LHCN-M2 (cell line): Measurements from ENCODE around the gene PLCB4. TPM values are rescaled to one million over a fixed set of nuclear protein-coding genes. Genes with fewer than 3 reads are reported as not detected.
A peak's percentile ranks its signal among the peaks of the same experiment; 100 is the strongest.

Experiments used
- DNase-seq: peaks from one replicate; pipeline ENCODE4 v3.0.0-alpha.2; 2012; ENCODE audit warnings: low read depth
- total RNA-seq: library from RNA; depleted of rRNA; stranded (reverse); fragments of >200 nt; gene quantifications from 2 replicates; pipeline ENCODE4 v1.2.3, GENCODE V29; 2014

PLCB4 gene
- total RNA-seq, 1 experiment from 2014 or later, result 6.4 TPM

DNA sequence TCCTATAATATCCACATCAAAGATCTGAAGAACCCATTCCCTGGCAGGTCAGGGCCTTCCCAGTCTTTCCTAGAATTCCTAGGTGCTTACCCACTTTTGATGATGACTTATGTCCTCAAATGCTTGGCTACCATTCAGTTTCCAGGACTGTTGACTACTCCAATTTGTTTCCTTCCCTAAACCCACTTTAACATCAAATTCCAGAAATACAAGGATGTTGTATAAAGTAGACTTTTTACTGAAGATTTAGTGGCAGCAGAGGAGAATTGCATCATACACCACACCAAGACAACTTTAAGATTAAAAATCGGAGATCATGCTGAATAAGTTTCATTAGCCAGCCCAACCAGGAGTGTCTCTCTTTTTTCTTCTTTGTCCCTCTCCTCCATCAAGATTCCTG, 242.2 kb downstream of the PLCB4 start:
- no peak for DNase-seq

DNA sequence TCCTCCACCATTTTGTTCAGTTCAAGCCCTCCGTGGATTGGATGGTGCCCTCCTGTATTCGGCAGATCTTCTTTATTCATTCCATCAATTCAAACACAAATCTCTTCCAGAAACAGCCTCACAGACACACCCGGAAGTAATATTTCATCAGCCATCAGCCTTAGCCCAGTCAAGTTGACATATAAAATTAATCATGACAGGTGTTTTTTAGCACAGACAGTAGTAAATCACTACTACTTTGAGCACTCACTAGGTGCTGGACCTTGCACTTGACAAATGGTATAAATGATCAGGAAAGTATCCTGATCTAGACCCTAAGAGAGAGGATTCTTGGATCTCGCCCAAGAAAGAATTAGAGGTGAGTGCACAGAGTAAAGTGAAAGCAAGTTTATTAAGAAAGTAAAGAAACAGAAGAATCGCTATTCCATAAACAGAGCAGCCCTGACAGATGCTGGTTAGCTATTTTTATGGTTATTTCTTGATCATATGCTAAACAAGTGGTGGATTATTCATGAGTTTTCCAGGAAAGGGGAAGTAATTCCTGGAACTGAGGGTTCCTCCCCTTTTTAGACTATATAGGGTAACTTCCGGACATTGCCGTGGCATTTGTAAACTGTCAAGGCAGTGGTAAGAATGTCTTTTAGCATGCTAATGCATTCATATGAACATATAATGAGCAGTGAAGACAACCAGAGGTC, 250.9 kb downstream of the PLCB4 start:
- peak; percentile 30 for DNase-seq

DNA sequence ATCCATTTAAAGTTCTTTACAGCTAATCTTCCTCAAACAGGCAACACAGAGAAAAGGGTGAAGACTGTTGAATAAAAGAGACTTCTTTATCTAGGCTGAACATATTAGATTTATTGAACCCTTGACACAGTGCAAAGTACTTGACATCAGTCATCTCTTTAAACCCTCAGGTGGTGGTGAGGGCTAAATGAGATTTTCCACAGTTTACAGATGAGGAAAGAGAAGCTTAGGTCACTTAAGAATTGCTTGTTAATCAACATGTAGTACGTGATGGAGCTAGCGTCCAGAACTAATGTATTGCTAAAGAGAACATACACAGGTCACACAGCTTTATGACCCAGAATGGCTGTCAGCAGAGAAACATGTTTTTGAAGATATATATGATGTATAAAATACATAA, 252.1 kb downstream of the PLCB4 start:
- no peak for DNase-seq

DNA sequence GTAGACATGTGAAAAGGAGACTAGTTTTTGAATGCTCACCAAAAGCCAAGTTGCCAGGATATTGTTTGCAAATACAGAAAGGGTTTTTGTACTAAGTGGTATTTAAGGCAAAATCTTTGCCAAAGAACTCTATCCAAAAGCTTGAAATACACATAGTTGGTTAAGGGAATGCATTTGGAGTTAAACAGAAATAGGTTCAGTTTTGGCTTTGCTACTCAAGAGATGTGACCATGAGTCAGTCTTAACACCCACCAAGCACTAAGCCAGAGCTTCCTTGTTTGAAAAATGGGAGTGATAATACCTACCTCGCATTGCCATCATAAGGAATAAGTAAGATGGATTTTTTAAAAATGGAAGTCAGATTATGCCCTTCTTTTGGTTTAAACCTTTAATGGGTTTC, 253.8 kb downstream of the PLCB4 start:
- DNase-seq, result no peak

DNA sequence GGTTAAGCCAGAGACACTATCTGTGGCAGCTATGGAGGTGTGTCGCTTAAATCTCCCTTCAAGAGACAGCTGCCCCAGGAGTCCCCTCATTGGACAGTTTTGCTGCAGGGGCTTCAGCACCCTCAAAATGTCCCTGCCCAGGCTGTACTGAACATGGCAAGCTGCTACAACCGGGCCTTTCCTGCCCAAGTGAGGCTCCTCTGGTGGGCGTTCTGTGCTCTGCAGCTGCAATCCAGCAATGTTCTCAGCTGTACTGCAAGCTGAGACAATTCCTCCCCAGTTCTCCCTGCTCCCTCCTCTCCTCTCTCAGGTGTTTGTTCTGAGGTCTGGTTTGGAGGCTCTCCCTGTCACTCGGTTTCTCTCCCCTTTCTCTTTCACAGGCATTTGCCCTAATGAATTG, 254.7 kb downstream of the PLCB4 start:
- DNase-seq, result no peak

DNA sequence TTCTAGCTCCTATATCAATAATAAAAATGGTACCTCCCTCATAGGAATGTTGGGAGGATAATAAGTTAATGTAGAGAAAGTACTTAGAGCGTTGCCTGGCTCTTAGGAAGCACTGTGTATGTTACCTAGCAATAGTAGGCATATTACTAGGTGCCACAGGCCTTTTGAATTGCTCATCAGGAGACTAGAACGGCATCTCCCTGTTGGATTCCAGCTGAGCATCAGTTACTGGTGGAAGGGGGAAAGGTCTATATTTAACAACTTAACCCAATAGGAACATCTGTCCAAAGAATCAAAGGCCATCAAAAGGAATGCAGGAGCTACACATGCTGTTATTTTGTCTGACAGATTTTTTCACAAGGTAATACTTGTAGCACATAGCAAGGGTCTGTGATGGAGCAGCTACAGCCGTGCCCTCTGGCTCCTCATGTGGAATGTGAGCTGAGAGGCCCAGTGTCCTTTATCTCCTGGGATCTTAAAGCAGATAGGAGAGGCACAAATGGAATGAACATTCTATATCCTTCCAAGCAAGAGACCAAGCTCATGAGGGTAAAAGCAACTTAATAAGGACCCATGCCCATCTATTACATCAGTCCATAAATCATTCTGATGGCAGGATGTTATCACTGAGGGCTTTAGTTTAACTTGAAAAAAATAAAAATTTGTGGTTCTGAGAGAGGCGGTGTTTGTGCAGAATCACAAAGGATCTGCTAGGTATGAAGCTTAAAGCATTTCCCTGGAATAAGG, 260.6 kb downstream of the PLCB4 start:
- no peak for DNase-seq

DNA sequence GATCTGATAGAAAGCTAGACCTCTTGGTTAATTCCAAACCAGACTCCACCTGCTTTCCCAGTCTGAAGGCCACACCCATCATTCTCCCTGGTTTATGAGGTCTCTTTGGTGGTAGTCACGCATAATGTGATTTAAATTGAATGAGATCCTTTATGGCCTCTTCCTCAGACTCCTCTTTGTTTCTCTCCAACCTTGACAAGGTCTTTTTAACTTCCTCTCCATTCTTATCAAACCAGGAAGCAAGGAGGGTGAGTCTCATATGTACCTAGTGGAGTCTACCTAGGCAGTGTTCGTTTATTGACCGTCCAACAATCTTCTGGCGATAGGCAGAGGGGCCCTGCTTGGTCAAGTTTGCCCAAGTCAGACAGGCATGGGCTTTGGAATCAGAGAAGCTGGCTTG, 261.3 kb downstream of the PLCB4 start:
- DNase-seq, result no peak

DNA sequence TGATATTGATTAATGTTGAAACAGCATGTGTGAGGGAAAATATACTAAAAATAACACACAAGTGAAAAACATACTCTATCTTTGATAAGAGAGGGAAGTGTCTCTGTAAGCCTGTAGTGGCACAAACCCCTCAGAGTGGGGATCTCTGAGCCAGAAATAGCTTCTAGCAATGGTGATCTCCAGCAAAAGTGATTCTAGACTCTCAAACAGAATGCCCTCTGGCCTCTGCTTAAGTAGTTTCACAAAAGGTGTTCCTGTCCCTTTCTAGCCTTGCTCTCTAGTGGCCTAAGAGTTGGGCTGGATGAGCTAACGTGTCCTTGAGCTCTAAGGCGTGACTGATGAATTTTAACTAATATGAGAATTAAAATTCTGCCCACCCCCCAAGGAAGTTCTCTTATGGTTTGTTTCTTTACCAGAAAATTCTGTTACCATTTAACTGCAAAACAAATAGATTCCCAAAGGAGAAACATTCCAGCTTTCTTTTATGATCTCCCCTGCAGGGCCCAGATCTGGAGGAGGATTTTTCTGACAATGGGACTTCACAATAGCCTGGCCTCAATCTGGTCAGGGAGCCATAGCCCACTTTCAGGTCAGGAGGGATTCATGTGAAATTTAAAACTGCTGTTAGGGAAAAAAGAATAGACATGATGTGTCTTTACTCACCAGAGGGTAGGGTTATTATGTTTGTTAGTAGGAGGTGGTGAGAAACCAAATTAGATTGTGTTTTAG, 263.0 kb downstream of the PLCB4 start:
- DNase-seq, result no peak

DNA sequence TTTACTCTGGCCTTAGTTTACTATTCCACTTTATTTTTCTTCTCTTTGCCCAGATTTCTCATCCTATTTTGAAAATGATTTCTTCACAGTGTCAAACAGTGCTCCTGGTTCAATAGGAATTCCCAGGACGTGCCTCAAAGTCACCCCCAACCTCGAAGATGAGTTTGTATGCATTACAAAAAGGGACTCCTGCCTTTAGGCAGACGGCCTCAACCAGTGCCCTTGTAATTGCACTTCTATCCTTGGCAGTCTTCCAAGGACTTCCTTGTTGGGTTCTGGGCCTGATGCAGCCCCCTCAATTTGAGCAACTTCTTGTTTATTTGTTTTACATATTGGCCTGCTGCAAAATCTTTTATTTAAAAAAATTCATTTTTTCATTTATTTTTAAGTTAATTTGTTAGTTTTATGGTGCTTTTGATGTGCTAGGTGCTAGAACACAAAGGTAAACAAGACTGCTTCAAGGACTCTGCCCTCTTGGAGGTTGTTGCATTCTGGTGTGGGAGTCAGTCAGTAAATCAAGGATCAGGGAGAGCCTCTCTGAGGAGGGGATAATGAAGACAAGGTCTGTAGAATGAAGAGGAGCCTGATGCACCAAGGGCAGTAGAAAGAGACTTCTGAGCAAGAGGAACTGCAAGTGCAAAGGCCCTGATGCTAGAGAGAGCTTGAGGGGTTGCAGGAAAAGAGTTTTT, 264.0 kb downstream of the PLCB4 start:
- no peak for DNase-seq

DNA sequence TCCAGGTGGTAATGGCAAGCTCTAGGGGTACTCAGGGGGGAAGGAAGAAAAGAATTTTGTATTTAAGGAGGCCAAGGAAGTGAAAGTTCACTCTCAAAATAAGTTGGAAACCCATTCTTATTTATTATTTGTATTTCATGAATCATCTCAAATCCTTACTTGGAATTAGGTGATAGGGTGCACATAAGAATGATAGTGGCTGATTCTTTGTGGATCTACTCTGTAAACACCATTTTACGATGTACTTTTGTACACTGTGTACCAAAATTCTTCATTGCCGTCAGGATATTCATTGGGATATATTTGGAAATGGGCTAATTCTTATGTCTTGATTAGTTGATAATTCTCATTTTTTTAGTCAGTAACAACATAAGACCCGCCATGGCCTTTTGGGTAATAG, 266.0 kb downstream of the PLCB4 start:
- DNase-seq, result no peak

DNA sequence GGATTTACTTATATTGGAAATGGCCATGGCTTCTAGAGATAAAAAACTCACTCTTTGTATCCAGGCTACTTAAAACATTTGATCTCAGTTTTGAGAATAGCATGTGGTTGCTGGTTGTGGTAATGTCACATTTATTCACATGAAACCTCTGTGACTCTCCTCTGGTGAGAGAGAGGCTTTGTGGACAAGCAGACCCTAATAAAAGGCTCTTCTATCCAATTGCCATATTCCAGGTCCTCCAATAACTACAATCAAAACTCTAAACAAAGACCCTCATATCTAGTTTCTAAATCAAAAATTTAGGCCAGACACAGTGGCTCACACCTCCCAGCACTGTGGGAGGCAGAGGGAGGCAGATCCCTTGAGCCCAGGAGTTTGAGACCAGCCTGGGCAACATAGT, 269.2 kb downstream of the PLCB4 start:
- DNase-seq, result no peak

DNA sequence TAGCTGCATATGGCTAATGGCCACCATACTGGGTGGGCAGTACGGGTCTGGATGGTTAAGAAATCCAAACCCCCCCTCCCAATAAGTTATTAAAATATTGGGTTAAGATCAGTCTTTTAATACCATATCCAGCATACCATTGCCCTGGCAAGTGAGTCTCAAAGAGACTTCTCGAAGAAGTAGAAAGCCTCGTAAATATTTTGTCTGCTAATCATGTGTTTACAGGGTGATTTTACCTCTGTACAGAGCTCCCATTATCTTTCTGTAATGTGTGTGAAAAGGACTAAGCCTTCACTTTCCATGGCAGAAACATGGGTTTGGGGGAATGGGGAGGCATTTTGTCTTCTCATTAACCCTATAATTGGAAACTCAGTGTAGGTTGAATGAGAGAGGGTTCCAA, 270.8 kb downstream of the PLCB4 start:
- no peak for DNase-seq

DNA sequence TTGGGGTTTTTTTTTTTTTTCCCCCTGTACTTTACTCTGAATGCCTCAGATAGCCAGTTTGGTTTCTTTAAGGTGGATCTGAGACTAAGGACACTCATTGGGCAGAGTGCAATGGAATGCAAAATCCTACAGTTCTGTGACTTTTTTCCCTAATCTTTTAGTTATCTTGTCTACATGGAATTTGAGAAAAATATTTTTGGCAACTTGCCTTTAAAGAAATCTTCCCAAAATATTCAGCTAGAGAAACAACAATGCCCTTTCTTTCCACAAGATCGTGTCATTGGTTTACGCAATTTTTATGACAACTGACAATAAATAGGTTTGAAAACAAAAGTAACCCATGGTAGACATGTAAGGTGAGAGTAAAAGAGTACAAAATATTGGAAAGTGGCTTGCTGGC, 273.8 kb downstream of the PLCB4 start:
- DNase-seq, result no peak

DNA sequence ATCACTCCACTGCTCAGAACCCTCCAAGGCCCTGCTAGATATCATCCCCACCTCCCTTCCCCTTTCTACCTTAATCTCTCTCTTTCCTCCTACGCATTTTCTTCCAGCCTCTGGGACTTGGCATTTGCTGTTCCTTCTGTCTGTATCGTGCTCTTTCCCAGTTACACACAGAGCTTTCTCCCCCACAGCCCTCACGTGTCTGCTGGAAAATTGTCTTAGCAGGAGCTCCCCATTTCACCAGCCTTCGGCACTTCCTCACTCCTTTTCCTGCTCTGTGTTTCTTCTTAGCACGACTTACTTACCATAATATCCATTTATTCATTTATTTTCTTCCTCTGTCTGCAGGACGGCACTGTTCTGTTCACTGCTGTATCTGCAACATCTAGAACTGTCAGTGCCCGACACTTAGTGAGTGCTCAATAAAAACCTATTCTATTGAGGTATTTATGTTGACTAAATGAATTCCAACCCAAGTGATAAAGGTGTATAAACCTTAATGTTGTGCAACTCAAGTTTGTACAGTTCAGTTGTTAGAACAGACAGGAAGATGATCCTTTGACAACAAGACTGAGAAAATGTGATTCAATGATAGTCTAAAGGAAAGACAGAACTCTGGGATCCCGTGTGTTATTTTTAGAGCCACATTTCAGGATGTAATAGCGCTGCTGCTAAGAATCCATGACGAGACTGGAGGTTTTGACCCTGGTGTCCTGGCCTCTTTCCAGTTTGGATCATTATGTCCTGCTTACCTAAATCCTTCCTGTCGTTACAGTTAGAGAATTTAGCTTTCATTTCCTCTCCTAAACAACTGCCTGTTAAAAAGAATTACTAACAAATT, 275.4 kb downstream of the PLCB4 start:
- peak; percentile 61 for DNase-seq

DNA sequence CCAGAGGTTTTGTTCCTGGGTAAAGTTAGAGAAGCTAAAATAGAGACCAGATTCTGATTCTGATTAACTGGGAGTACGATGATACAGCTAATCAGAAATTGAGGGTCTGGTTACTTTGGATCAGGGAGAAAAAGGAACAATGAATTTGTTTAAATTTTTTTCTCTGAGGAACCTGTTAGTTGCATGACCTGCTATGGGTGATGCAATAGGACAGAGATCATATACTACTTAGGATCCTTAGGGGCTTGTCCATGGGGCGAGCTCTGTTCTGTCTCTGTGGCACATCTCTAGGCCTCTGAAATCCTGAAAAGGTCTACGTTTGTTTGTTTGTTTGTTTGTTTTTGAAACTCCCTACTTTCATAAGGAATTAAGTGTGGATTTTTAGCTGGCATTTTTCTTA, 279.4 kb downstream of the PLCB4 start:
- DNase-seq, result no peak

DNA sequence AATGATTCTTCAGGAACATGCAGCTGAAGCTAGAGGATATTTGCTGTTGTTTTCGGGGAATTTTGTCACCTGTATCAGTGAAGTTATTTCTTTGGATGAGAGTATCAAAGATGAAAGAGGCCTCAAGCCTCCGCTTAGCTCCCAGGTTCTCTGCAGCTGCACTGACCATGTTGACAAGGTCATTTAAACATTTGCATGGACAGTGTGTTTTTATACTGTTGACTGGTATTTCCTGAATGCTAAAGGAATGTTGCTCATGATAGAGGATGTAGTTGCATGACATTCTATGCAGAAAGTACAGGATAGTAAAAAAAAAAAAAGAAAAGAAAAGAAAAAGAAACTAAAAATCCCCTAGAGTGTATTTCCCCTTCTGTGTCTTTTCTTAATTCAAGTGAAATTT, 279.9 kb downstream of the PLCB4 start:
- DNase-seq, result no peak

DNA sequence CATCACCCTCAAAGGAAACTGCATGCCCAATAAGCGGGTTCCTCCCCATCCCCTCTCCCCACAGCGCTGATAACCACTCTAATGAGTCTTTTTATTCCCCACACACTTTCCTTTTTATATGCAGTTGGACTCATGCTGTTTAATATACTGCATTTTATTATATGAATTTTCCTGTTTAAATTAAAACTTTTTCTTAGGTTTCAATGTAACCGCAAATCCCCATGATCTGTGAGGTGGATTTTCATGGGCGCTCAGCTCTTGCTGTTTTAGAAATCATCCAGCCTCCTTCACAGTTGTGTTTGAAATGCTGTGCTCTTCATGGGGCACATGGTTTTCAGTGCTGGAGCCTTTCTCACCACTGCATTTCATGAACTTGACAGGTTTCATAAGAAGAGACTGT, 280.4 kb downstream of the PLCB4 start:
- DNase-seq, result no peak

DNA sequence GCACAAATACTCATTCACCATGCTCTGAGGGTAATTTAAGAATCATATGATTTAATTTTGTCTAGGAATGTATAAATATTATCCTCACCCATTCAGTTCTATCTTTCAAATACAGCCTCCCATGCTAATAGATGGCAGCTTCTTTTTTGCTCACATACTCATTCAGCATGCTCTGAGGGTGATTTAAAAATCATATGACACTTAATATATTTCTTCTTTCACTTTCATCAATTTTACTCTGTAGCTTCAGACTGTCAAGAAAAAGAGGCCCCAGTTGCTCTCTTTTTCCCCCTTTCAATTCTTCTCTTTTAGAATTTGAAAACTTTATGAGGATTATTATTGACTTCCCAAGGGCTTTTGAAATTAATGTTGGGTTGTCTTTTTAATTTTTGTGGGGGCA, 283.9 kb downstream of the PLCB4 start:
- DNase-seq, result no peak

DNA sequence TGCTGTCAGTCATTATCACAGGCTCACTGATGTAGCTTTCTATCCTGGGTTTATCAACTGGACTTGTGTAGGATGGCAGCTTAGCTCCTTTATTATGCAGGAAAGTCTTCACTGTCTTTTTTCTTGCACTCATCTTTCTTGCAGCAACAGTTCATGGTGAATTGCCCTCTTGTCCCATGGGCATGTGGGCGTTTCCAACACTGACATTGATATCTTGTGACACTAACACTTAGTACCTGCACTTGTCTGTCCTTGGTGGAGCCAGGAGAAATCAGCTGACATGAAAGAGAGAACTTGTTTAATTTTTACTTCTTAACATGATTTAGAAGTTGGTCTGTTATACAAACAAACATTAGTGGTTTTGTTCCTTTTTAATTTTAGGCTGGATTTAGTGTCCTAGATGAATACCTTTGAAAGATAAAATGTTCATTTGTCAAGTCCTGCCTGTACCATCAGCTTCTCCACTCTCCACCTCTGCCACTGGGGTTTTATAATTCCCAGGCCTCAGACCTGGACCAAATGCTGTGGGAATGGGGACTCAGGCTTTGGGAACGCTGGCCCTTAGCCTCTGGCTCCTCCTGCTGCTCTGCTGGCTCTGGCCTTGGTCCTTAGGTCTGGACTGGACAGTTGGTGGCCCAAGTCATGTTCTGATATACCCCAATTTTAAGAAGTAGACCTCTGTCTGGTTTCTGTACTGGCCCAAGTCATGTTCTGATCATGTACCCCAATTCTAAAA, 284.5 kb downstream of the PLCB4 start:
- DNase-seq, result no peak

DNA sequence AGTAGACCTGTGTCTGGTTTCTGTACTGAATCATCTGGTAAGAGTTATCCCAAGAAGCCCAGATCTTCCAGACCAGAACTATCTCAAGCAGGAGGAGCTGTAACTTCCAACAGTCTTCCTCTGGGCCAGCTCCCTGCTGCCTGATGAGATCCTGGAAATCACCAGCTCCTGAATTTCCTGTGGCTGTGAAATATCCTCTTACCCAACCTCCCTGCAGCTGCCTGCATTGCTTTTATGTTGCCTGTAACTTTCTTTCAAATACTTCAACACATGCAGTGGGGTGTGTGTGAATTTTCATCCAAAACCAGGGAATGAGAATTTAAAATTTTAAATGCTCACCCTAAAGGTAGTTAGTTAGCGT, 285.0 kb downstream of the PLCB4 start:
- peak; percentile 45 for DNase-seq

DNA sequence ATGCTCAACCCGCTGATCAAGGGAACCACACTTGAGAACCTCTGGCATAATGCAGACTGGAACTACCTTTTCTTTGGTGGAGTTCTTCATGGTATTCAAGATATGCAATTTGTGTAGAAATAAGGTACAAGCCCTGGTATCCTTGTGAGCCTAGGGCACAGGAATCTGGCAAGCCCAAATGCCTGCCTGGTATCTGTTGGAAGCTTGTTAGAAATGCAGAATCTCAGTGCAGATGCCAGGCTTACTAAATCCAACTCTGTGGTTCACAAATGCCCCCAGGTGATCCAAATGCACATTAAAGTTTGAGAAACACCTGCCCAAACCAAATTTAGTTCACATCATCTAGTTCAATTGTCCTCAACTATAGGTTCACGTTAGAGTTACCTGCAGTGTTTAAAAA, 285.7 kb downstream of the PLCB4 start:
- no peak for DNase-seq
